CD14-positive monocyte (primary cell): ENCODE measurements around the gene RPL19. TPM values are rescaled to one million over a fixed set of nuclear protein-coding genes. Genes with fewer than 3 reads are reported as not detected.

Experiments
- DNase-seq, 3 donors: peaks; one replicate each; pipeline ENCODE4 v3.0.0-alpha.2; 2011 to 2022
- H2AFZ ChIP-seq: 2 replicates; pipeline ENCODE4 v1.6.0; 2012; ENCODE audit warnings: mild to moderate bottlenecking, low read depth, low read length, inconsistent platforms; ENCODE audit not compliant: insufficient read depth, poor library complexity, severe bottlenecking
- H3K27ac ChIP-seq, 2 donors: 1 replicate in 1 of 2; 2 replicates in 1 of 2; pipeline ENCODE4 v1.5.1; 2012 to 2013; ENCODE audit warnings: low read length in 2 of 2, control low read depth in 1 of 2, inconsistent platforms in 1 of 2, low read depth in 1 of 2, mild to moderate bottlenecking in 1 of 2
- H3K27me3 ChIP-seq, 2 donors: one replicate each; pipeline versions ENCODE4 v1.6.0 to v1.6.1; 2011 to 2013; ENCODE audit warnings: low read length in 2 of 2; ENCODE audit not compliant: control insufficient read depth in 2 of 2, insufficient read depth in 2 of 2
- H3K36me3 ChIP-seq, 2 donors: replicated peaks in 1 of 2; 1 replicate in 1 of 2; 2 replicates in 1 of 2; pipeline versions ENCODE4 v1.5.1 to v1.6.1; 2012 to 2013; ENCODE audit warnings: low read length in 2 of 2, control low read depth in 1 of 2, inconsistent platforms in 1 of 2, mild to moderate bottlenecking in 1 of 2; ENCODE audit not compliant: insufficient read depth in 2 of 2, control insufficient read depth in 1 of 2
- H3K4me1 ChIP-seq, 2 donors: 1 replicate in 1 of 2; 2 replicates in 1 of 2; pipeline versions ENCODE4 v1.5.1 to v1.6.1; 2012 to 2013; ENCODE audit warnings: low read length in 2 of 2, control low read depth in 1 of 2, inconsistent platforms in 1 of 2, mild to moderate bottlenecking in 1 of 2, moderate library complexity in 1 of 2; ENCODE audit not compliant: insufficient read depth in 2 of 2, control insufficient read depth in 1 of 2
- H3K4me2 ChIP-seq: replicated peaks from 2 replicates; pipeline ENCODE3; 2012; ENCODE audit warnings: low read length, moderate library complexity, mild to moderate bottlenecking; ENCODE audit not compliant: poor library complexity, severe bottlenecking; ENCODE audit errors: extremely low read depth
- H3K4me3 ChIP-seq, 3 experiments: fragments of 200-600 bp in 1 of 3; sonication (generic) in 1 of 3; replicated peaks in 1 of 3; 1 replicate in 2 of 3; 2 replicates in 1 of 3; pipeline ENCODE4 v1.5.1; 2011 to 2013; ENCODE audit warnings: low read length in 3 of 3, mild to moderate bottlenecking in 3 of 3, control low read depth in 2 of 3, low read depth in 2 of 3, inconsistent platforms in 1 of 3, moderate library complexity in 1 of 3
- H3K79me2 ChIP-seq: 2 replicates; pipeline ENCODE4 v1.6.0; 2012; ENCODE audit warnings: mild to moderate bottlenecking, control low read depth, inconsistent platforms, low read length, moderate library complexity; ENCODE audit not compliant: insufficient read depth
- H3K9ac ChIP-seq: 2 replicates; pipeline ENCODE4 v1.6.0; 2017; ENCODE audit warnings: low read length, mild to moderate bottlenecking; ENCODE audit not compliant: insufficient read depth, poor library complexity, severe bottlenecking
- H3K9me3 ChIP-seq, 2 donors: replicated peaks in 1 of 2; 1 replicate in 1 of 2; 2 replicates in 1 of 2; pipeline versions ENCODE4 v1.5.1 to v1.6.1; 2012 to 2013; ENCODE audit warnings: low read length in 2 of 2, control low read depth in 1 of 2; ENCODE audit not compliant: control insufficient read depth in 1 of 2, insufficient read depth in 1 of 2
- H4K20me1 ChIP-seq: 2 replicates; pipeline ENCODE4 v1.6.0; 2012; ENCODE audit warnings: mild to moderate bottlenecking, low read length, control low read depth, moderate library complexity; ENCODE audit not compliant: insufficient read depth
- H3K27ac Mint-ChIP-seq, 7 donors: one replicate each; pipeline ENCODE4 v1.8.0; 2020; ENCODE audit warnings: mild to moderate bottlenecking in 7 of 7, mixed read lengths in 7 of 7, moderate library complexity in 6 of 7, inconsistent platforms in 2 of 7
- H3K27me3 Mint-ChIP-seq, 3 donors: one replicate each; pipeline ENCODE4 v1.8.0; 2021 to 2022; ENCODE audit warnings: low read depth in 3 of 3, mild to moderate bottlenecking in 3 of 3, mixed read lengths in 3 of 3, moderate library complexity in 3 of 3, inconsistent platforms in 1 of 3
- H3K36me3 Mint-ChIP-seq, 2 donors: one replicate each; pipeline ENCODE4 v1.8.0; 2020; ENCODE audit warnings: mixed read lengths in 2 of 2, inconsistent platforms in 1 of 2, mild to moderate bottlenecking in 1 of 2
- H3K4me1 Mint-ChIP-seq: one replicate; pipeline ENCODE4 v1.8.0; 2020; ENCODE audit warnings: mild to moderate bottlenecking, mixed read lengths
- H3K4me3 Mint-ChIP-seq, 2 donors: one replicate each; pipeline ENCODE4 v1.8.0; 2020; ENCODE audit warnings: mild to moderate bottlenecking in 2 of 2, mixed read lengths in 2 of 2, moderate library complexity in 1 of 2
- H3K9me3 Mint-ChIP-seq, 7 donors: one replicate each; pipeline ENCODE4 v1.8.0; 2020 to 2022; ENCODE audit warnings: mixed read lengths in 7 of 7, mild to moderate bottlenecking in 6 of 7, moderate library complexity in 6 of 7, inconsistent platforms in 2 of 7
- WGBS: methylation state at CpG from one replicate; pipeline ENCODE4 v1.1.5; 2013; ENCODE audit warnings: missing lambda C conversion rate; ENCODE audit not compliant: insufficient coverage; 5-methylcytosine and 5-hydroxymethylcytosine counted together
- intact Hi-C, 2 donors: fragments of 100-400 bp; cut with micrococcal nuclease; formaldehyde crosslinking; loops; one replicate each; pipeline versions ENCODE4 v1.15.0 to v1.15.1; 2023
- polyA plus RNA-seq, 3 donors: library from polyadenylated mRNA; depleted of rRNA in 1 of 3; unstranded in 2 of 3; stranded (reverse) in 1 of 3; fragments of 300-500 nt in 2 of 3; fragments of >200 nt in 1 of 3; fragmentation: Illumina TruSeq in 2 of 3; gene quantifications; 1 replicate in 2 of 3; 2 replicates in 1 of 3; pipeline ENCODE4 v1.2.3, GENCODE V29; 2012 to 2021
- TF ChIP-seq, protein P1 (sequence below): fragments of 200-600 bp; IDR thresholded peaks from one replicate; pipeline ENCODE4 v1.8.0; 2022; ENCODE audit warnings: antibody characterized with exemption, mild to moderate bottlenecking

Gene RPL19
- polyA plus RNA-seq, 3 donors: 1,069 to 1,809 (median 1,232) TPM

DNA sequence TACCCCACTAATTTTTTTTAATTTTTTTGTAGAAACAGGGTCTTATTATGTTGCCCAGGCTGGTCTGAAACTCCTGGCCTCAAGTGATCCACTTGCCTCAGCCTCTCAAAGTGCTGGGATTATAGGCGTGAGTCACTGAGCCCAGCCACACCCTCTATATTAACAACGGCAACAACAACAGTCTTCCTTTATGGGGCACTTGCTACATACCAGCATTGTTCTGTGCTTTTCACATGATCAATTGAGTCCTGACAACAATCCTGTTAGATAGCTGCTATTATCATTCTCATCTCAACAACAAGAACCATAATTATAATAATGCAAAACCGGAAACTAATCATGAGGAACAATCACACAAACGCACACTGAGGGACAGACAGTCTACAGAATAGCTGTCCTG is 21.5 kb upstream of the RPL19 start:
- Histone ChIP-seq H3K4me1 (peaks cover 10 to 15% of the 10 kb centered on the region in 2 donors), H2AFZ (no peak overlapping the region), H3K27ac (no peak overlapping the region), H3K79me2 (no peaks in the 10 kb centered on the region), H4K20me1 (no peaks in the 10 kb centered on the region), H3K9ac (no peak overlapping the region), H3K4me3 (no peak overlapping the region), H3K27me3 (no peaks in the 10 kb centered on the region), H3K9me3 (no peaks in the 10 kb centered on the region), H3K4me2 (no peak overlapping the region), H3K36me3 (peaks cover 25 to 32% of the 10 kb centered on the region in 2 donors)
- H3K4me1 Mint-ChIP-seq: peaks cover 31% of the 10 kb centered on the region
- H3K27ac Mint-ChIP-seq: no peak overlapping the region
- H3K27me3 Mint-ChIP-seq: peaks cover 3 to 8% (median 4%) of the 10 kb centered on the region in 3 donors
- 44% methylated on average over 1 of the region's 4 CpGs for WGBS
- H3K36me3 Mint-ChIP-seq: peaks cover 41 to 50% of the 10 kb centered on the region in 2 donors
- no peak for DNase-seq
- TF ChIP-seq, protein P1, sequence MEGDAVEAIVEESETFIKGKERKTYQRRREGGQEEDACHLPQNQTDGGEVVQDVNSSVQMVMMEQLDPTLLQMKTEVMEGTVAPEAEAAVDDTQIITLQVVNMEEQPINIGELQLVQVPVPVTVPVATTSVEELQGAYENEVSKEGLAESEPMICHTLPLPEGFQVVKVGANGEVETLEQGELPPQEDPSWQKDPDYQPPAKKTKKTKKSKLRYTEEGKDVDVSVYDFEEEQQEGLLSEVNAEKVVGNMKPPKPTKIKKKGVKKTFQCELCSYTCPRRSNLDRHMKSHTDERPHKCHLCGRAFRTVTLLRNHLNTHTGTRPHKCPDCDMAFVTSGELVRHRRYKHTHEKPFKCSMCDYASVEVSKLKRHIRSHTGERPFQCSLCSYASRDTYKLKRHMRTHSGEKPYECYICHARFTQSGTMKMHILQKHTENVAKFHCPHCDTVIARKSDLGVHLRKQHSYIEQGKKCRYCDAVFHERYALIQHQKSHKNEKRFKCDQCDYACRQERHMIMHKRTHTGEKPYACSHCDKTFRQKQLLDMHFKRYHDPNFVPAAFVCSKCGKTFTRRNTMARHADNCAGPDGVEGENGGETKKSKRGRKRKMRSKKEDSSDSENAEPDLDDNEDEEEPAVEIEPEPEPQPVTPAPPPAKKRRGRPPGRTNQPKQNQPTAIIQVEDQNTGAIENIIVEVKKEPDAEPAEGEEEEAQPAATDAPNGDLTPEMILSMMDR: no peak
- no peak overlapping the region for H3K4me3 Mint-ChIP-seq
- intact Hi-C loops: no loop called here
- peaks cover 0 to 10% (median 3%) of the 10 kb centered on the region in 7 donors for H3K9me3 Mint-ChIP-seq

DNA sequence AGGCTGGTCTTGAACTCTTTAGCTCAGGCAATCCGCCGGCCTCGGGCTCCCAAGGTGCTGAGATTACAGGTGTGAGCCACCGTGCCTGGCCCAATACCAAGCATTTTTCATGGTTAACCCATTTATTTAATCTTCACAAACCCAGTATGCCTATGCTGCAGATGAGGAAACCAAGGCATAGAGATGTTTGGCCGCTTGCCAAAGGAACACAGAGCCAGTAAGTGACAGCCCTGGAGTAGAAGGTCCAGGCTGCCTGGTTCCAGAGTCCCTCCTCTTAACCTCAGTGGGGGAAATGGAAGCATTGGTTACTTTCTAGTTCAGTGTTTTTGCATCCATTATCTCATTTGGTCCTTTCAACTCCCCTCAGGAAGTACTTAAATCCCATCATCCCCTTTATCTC is 18.8 kb upstream of the RPL19 start:
- Histone ChIP-seq H3K79me2 (no peaks in the 10 kb centered on the region), H3K27ac (no peak overlapping the region), H3K4me1 (peaks cover 0 to under 1% of the 10 kb centered on the region in 2 donors), H3K9ac (no peak overlapping the region), H3K4me3 (no peak overlapping the region), H3K36me3 (peaks cover 46 to 58% of the 10 kb centered on the region in 2 donors), H3K27me3 (no peaks in the 10 kb centered on the region), H3K4me2 (no peak overlapping the region), H4K20me1 (no peaks in the 10 kb centered on the region), H2AFZ (no peak overlapping the region), H3K9me3 (no peaks in the 10 kb centered on the region)
- 100% methylated on average over 2 of the region's 5 CpGs for WGBS
- H3K4me3 Mint-ChIP-seq: no peak overlapping the region
- TF ChIP-seq, protein P1: no peak
- intact Hi-C loops: no loop called here
- H3K4me1 Mint-ChIP-seq: peaks cover 16% of the 10 kb centered on the region
- peaks cover 0 to 10% (median 3%) of the 10 kb centered on the region in 7 donors for H3K9me3 Mint-ChIP-seq
- peaks cover 53 to 72% of the 10 kb centered on the region in 2 donors for H3K36me3 Mint-ChIP-seq
- H3K27ac Mint-ChIP-seq: no peak overlapping the region
- peaks cover 3 to 6% (median 3%) of the 10 kb centered on the region in 3 donors for H3K27me3 Mint-ChIP-seq
- DNase-seq: no peak
